ENCODE results near the gene TTBK2.

GRCh38 chr15:42721916-42722315, 198.7 kb downstream of the TTBK2 start:
- TF ChIP-seq, protein P1, sequence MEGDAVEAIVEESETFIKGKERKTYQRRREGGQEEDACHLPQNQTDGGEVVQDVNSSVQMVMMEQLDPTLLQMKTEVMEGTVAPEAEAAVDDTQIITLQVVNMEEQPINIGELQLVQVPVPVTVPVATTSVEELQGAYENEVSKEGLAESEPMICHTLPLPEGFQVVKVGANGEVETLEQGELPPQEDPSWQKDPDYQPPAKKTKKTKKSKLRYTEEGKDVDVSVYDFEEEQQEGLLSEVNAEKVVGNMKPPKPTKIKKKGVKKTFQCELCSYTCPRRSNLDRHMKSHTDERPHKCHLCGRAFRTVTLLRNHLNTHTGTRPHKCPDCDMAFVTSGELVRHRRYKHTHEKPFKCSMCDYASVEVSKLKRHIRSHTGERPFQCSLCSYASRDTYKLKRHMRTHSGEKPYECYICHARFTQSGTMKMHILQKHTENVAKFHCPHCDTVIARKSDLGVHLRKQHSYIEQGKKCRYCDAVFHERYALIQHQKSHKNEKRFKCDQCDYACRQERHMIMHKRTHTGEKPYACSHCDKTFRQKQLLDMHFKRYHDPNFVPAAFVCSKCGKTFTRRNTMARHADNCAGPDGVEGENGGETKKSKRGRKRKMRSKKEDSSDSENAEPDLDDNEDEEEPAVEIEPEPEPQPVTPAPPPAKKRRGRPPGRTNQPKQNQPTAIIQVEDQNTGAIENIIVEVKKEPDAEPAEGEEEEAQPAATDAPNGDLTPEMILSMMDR (IDR thresholded peaks at IDR 0.05; ENCODE audit: low read depth, low read length, missing input control), result no peak
- TF ChIP-seq, protein P2, sequence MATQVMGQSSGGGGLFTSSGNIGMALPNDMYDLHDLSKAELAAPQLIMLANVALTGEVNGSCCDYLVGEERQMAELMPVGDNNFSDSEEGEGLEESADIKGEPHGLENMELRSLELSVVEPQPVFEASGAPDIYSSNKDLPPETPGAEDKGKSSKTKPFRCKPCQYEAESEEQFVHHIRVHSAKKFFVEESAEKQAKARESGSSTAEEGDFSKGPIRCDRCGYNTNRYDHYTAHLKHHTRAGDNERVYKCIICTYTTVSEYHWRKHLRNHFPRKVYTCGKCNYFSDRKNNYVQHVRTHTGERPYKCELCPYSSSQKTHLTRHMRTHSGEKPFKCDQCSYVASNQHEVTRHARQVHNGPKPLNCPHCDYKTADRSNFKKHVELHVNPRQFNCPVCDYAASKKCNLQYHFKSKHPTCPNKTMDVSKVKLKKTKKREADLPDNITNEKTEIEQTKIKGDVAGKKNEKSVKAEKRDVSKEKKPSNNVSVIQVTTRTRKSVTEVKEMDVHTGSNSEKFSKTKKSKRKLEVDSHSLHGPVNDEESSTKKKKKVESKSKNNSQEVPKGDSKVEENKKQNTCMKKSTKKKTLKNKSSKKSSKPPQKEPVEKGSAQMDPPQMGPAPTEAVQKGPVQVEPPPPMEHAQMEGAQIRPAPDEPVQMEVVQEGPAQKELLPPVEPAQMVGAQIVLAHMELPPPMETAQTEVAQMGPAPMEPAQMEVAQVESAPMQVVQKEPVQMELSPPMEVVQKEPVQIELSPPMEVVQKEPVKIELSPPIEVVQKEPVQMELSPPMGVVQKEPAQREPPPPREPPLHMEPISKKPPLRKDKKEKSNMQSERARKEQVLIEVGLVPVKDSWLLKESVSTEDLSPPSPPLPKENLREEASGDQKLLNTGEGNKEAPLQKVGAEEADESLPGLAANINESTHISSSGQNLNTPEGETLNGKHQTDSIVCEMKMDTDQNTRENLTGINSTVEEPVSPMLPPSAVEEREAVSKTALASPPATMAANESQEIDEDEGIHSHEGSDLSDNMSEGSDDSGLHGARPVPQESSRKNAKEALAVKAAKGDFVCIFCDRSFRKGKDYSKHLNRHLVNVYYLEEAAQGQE (IDR thresholded peaks at IDR 0.05), result no peak
- TF ChIP-seq YY1 (IDR thresholded peaks at IDR 0.05), result no peak
- no peak for TF ChIP-seq GABPA (IDR thresholded peaks at IDR 0.05 in 1 of 2, conservative IDR thresholded peaks at IDR 0.05 in 1 of 2)
- TF ChIP-seq SP1 (IDR thresholded peaks at IDR 0.05), result no peak
- TF ChIP-seq RAD21 (IDR thresholded peaks at IDR 0.05), result no peak
- TF ChIP-seq, protein P3, sequence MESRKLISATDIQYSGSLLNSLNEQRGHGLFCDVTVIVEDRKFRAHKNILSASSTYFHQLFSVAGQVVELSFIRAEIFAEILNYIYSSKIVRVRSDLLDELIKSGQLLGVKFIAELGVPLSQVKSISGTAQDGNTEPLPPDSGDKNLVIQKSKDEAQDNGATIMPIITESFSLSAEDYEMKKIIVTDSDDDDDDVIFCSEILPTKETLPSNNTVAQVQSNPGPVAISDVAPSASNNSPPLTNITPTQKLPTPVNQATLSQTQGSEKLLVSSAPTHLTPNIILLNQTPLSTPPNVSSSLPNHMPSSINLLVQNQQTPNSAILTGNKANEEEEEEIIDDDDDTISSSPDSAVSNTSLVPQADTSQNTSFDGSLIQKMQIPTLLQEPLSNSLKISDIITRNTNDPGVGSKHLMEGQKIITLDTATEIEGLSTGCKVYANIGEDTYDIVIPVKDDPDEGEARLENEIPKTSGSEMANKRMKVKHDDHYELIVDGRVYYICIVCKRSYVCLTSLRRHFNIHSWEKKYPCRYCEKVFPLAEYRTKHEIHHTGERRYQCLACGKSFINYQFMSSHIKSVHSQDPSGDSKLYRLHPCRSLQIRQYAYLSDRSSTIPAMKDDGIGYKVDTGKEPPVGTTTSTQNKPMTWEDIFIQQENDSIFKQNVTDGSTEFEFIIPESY (IDR thresholded peaks at IDR 0.05), result no peak
- TF ChIP-seq HNF4A (conservative IDR thresholded peaks at IDR 0.05), result no peak

Data from liver (tissue), 3 donors.